ENCODE measurements around the gene FTO. TPM values are rescaled to one million over a fixed set of nuclear protein-coding genes. Genes with fewer than 3 reads are reported as not detected.

The FTO gene
- polyA plus RNA-seq, 2 of the 4 experiments (the other 2 are of a cell fraction): 48.7 to 101 TPM

GRCh38 chr16:54129810-54130209 is 425.9 kb downstream of the FTO start:
- ChIA-PET POLR2A (no interaction called here), CTCF (interaction anchor here (0.7 to 1.2 kb wide), 2 partner anchors 13 to 15 kb away, joined by 3 to 4 read pairs; no protein-coding TSS in a partner anchor)
- H3K4me3 ChIP-seq: no peak overlapping the region
- no peak overlapping the region for H3K4me2 ChIP-seq
- no peak overlapping the region for H3K27ac ChIP-seq
- FAIRE-seq (no peak), DNase-seq (ENCODE audit: low read depth in 1 of 2, low spot score in 1 of 2) (no peak), ATAC-seq (no peak)
- no peaks in the 10 kb centered on the region for H3K4me1 ChIP-seq
- no peaks in the 10 kb centered on the region for H3K9me3 ChIP-seq
- TF ChIP-seq MAZ (IDR thresholded peaks at IDR 0.05; ENCODE audit: borderline replicate concordance, low read depth, low read length) (no peak), MAFK (IDR thresholded peaks at IDR 0.05; ENCODE audit: partially characterized antibody) (no peak), HEYL (CRISPR knock-in tag; IDR thresholded peaks at IDR 0.05) (no peak)

- TF ChIP-seq USF2 (IDR thresholded peaks at IDR 0.05) (no peak), FOSL2 (IDR thresholded peaks at IDR 0.05) (no peak), FOSL2 (CRISPR knock-in tag; IDR thresholded peaks at IDR 0.05) (0 out of 2 replicates have a peak, but pooled peaks have one; percentile 26)
- 59% methylated on average over 5 of the region's 5 CpGs for whole genome bisulfite sequencing (ENCODE audit: missing lambda C conversion rate)
- no peak overlapping the region for H3K4me3 ChIP-seq
- ATAC-seq (peak in 1 of 2 experiments; percentile 40; a peak in 1 of 6 replicates), DNase-seq (ENCODE audit: low read depth in 1 of 2, low spot score in 1 of 2) (peak in 1 of 2 experiments; percentile 4), FAIRE-seq (no peak)
- H3K4me1 ChIP-seq: no peaks in the 10 kb centered on the region
- ChIA-PET POLR2A (no interaction called here), CTCF (no interaction called here)
- H3K4me2 ChIP-seq: no peak overlapping the region
- peak overlapping the region in 1 of 2 experiments; percentile 36; a peak in 2 of 6 replicates for H3K27ac ChIP-seq
- H3K9me3 ChIP-seq: 0 out of 3 replicates have a peak, but pooled peaks cover 6% of the 10 kb centered on the region
Measured at GRCh38 chr16:54135361-54136275, 431.7 kb downstream of the FTO start.

- TF ChIP-seq MAX (IDR thresholded peaks at IDR 0.05) (no peak), ATOH8 (CRISPR knock-in tag; IDR thresholded peaks at IDR 0.05; ENCODE audit: low read depth) (no peak), FOSB (CRISPR knock-in tag; IDR thresholded peaks at IDR 0.05) (no peak), PBX3 (IDR thresholded peaks at IDR 0.05) (no peak), PHF8 (IDR thresholded peaks at IDR 0.05; ENCODE audit: borderline replicate concordance, low read depth) (no peak), FOXS1 (CRISPR knock-in tag; IDR thresholded peaks at IDR 0.05) (no peak), RCOR1 (IDR thresholded peaks at IDR 0.05; ENCODE audit: low read depth, low read length) (no peak), CBX8 (IDR thresholded peaks at IDR 0.05) (no peak), RNF2 (IDR thresholded peaks at IDR 0.05; ENCODE audit: borderline replicate concordance, low read depth) (no peak), REST (IDR thresholded peaks at IDR 0.05) (no peak), ZSCAN20 (CRISPR knock-in tag; IDR thresholded peaks at IDR 0.05) (no peak), USF2 (IDR thresholded peaks at IDR 0.05) (no peak), EP300 (IDR thresholded peaks at IDR 0.05) (no peak), FOSL2 (IDR thresholded peaks at IDR 0.05) (no peak), FOSL2 (CRISPR knock-in tag; IDR thresholded peaks at IDR 0.05) (no peak), NR3C1 (IDR thresholded peaks at IDR 0.05) (no peak), ZC3H11A (IDR thresholded peaks at IDR 0.05) (no peak), ESRRA (IDR thresholded peaks at IDR 0.05; ENCODE audit: borderline replicate concordance, low read length) (no peak), CTCF (IDR thresholded peaks at IDR 0.05) (no peak), HOXB13 (CRISPR knock-in tag; IDR thresholded peaks at IDR 0.05; ENCODE audit: low read depth) (no peak)
- POLR2A ChIA-PET: no interaction called here
- no peak for DNase-seq (ENCODE audit: low read depth in 1 of 2, low spot score in 1 of 2)
- peak; percentile 44 to 50; a peak in 3 of 6 replicates for ATAC-seq
- Histone ChIP-seq H3K4me3 (no peak overlapping the region), H3K4me2 (no peak overlapping the region), H3K9me3 (0 out of 3 replicates have a peak, but pooled peaks cover 6% of the 10 kb centered on the region), H3K4me1 (no peaks in the 10 kb centered on the region), H3K27ac (peak overlapping the region in 1 of 2 experiments; percentile 36; a peak in 2 of 6 replicates)
- 43% methylated on average over 2 of the region's 2 CpGs for WGBS (ENCODE audit: missing lambda C conversion rate)
- CTCF ChIA-PET: no interaction called here
- no peak for FAIRE-seq
Measured at GRCh38 chr16:54136276-54136625, 432.3 kb downstream of the FTO start.

All from A549 (cell line).